Fibroblast of gingiva (primary cell): ENCODE data around the gene CNGB1.
"Not testable (repeated sequence)": the region's sequence is repeated elsewhere in the genome, so short reads cannot be mapped to it uniquely, and the experiment has no call there.

Experiments used
- DNase-seq: peaks from one replicate; pipeline ENCODE4 v3.0.0-alpha.2; 2011; ENCODE audit warnings: low read depth

CNGB1 gene

DNA sequence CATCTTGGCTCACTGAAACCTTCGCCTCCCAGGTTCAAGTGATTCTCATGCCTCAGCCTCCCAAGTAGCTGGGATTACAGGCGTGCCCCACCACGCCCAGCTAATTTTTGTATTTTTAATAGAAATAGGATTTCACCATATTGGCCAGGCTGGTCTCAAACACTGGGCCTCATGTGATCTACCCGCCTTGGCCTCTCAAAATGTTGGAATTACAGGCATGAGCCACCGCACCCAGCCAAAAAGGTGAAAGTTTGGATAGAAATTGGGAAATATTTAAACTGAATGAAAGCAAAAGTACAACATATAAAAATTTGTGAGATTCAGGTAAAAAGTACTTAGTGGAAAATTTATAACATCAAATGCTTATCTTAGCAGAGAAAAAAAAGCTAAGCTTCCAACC is 115.7 kb downstream of the CNGB1 start:
- no peak for DNase-seq

DNA sequence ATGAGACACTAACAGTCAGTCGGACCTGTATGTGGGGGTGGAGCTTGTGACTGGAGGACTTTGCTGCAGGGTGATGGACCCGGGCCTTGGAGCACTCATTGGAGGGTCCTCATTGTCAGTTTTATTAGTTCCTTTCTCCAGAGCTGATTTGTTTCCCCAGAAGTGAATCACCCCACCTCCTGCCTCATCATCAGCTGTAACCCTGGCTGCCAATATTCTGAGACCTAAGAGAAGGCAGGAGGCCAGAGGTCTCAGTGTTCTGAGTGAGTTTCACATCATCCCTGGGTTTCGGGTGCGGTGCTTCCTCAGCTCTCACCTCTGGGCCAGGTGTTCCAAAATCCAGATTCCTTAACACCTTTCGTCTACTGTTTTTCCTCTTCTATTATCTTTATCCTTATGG is 118.7 kb downstream of the CNGB1 start:
- no peak for DNase-seq

GRCh38 chr16:57848181-57848580 is 122.7 kb downstream of the CNGB1 start:
- no peak for DNase-seq

DNA sequence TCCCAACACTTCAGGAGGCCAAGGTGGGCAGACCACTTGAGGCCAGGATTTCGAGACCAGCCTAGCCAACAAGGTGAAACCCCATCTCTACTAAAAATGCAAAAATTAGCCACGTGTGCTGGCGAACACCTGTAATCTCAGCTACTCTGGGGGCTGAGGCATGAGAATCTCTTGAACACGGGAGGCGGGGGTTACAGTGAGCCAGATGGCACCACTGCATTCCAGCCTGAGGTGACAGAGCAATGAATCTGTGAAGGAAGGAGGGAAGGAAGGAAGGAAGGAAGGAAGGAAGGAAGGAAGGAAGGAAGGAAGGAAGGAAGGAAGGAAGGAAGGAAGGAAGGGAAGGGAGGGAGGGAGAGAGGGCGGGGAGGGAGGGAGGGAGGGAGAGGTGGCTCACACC is 124.0 kb downstream of the CNGB1 start:
- DNase-seq = not testable (repeated sequence)

DNA sequence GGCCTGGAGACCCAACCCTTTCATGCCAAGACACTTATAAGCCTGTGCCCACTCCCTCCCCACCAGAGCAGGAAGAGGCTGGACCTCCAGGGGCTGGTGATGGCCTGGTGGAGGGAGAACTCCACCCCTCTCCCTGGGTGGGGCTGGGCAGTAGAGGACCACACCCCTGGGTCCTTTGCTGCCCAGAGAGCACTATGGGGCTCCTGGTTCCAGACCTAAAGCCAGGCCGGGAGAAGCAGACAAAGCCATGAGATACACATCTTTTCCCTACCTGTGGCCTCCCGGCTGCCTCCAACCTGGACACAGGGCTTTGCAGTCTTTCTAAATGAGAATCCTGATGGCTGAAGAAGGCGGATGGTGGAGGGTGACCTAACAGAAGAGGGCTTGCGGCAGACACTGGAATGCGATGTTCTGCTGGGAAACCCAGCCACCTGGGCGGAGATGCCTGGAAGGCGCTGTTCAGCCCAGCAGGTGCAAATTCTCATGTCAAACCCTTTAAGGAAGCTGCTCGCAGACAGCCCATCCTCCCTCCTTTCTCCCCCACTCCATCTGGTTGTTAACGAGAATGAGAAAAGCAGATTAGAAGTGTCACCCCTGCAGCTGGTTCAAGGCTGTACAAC is 124.7 kb downstream of the CNGB1 start:
- no peak for DNase-seq

DNA sequence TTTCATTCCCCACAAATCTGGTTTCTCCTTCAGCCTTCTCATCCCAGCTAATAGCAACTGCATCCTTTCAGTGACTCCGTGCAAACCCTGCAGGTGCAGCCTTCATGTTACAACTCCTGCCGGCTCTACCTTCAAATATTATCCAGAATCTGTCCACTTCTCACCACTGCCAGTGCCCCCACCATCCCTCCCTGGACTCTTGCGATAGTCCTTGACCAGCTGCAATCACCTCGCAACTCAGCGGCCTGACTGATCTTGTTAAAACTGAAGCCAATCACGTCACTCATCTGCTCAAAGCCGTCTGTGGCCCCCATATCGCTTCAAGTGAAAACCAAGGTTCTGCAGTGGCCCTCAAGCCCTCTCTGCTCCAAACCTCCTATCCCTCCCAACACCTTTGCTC is 125.8 kb downstream of the CNGB1 start:
- no peak for DNase-seq

- no peak for DNase-seq
Measured at GRCh38 chr16:57844416-57845030, 126.4 kb downstream of the CNGB1 start.

- no peak for DNase-seq
Measured at GRCh38 chr16:57843400-57843799, 127.5 kb downstream of the CNGB1 start.

DNA sequence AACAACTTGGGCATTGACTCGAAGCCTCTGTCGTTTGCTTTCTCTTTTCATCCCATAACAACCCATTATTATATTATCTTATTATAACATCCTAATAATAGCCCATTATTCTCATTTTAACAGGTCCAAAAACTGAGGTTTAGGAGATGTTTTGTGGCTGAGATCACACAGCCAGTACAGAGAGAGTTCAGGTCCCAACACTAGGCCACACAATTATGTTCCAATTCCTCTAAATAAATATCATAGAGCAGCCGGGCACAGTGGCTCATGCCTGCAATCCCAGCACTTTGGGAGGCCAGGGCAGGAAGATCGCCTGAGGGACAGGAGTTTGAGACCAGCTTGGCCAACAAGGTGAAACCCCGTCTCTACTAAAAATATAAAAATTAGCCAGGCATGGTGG is 128.3 kb downstream of the CNGB1 start:
- no peak for DNase-seq

- no peak for DNase-seq
Measured at GRCh38 chr16:57840833-57841232, 130.1 kb downstream of the CNGB1 start.

- DNase-seq = no peak
Measured at GRCh38 chr16:57838161-57838560, 132.8 kb downstream of the CNGB1 start.

DNA sequence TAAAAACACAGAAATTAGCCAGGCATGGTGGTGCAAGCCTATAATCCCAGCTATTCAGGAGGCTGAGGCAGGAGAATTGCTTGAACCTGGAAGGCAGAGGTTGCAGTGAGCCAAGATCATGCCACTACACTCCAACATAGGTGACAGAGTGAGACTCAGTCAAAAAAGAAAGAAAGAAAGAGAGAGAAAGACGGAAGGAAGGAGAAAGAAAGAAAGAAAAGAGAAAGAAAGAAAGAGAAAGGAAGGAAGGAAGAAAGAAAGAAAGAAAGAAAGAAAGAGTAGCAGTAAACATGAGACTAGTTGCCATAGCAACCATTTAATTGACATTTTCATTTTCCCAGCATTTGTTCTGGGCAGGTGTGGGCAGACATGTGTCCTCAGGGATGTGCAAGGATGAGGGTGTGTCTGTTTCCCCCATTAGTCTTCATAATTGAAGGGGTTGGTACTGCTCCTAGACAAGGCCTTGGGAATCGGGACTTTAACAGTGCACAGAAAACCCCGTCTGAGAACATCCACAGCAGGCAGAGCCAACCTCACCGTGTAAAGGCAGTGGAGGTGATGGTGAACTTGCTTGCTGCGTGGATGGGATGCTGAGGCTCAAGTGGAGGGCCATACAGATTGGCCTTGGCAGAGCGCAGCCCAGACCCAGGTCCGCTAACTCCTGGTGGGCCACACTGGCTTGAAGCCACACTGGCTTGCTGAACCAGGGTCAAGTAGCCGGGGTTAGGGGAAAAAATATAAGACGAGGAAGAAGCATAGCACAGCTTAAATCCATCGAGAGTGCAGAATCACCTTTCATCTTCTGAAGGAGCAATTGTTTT is 133.4 kb downstream of the CNGB1 start:
- DNase-seq = no peak

DNA sequence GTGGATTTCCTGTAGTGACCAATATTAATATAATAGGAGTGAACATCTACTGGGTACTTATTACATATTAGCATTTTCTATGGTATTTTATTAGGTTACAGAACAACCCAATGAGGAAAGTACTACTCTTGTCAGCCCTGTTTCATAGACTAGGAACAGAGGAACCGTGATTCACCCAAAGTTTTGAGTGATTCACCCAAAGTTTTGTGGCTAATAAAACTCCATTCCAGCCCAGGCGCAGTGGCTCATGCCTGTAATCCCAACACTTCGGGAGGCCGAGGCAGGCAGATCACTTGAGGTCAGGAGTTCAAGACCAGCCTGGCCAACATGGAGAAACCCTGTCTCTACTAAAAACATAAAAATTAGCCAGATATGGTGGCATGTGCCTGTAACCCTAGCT is 135.5 kb downstream of the CNGB1 start:
- not testable (repeated sequence) for DNase-seq

DNA sequence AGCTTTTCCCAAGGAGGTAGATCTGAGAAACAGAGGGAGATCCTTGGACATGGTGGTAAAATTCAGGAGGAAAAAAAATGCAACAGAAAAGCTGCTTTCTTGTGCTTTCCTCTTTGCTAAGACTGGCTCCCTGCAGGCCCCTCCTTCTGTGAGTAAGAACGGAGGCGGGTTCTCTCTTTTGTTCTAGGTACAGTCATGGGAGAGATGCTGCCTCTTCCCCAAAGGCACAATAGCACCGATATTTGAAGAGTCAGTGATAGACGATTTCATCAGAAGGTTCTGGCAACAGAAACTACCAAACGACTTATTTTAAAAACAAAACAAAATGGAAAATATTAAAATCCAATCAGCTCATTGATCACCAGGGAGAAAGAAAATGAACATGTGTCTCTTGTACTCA is 136.0 kb downstream of the CNGB1 start:
- no peak for DNase-seq
